Endothelial cell of umbilical vein (primary cell): ENCODE measurements around the gene PRKAR1B. TPM values are rescaled to one million over a fixed set of nuclear protein-coding genes. Genes with fewer than 3 reads are reported as not detected.

Experiments used
- BruUV-seq: library from RNA; stranded (reverse); fragments of 400-500 nt; replicated peaks from 2 replicates; lab custom pipeline; 2021; lab: Mats Ljungman, UMichigan
- CTCF ChIA-PET: fragments of 300-600, 350-600 bp; sonication (Branson Sonifier 250); formaldehyde crosslinking; loops from one replicate; lab custom pipeline; 2021; ENCODE audit warnings: antibody characterized with exemption, inconsistent platforms; lab: Charles Lee
- POLR2A ChIA-PET: fragments of 300-600, 350-600 bp; sonication (Branson Sonifier 250); formaldehyde crosslinking; loops from one replicate; lab custom pipeline; 2021; ENCODE audit warnings: antibody characterized with exemption, inconsistent platforms; lab: Charles Lee
- DNase-seq: peaks from one replicate; pipeline ENCODE4 v3.0.0-alpha.2; 2011; ENCODE audit warnings: low read depth, low spot score
- FAIRE-seq: peaks from 2 replicates; lab custom pipeline; 2011; peaks lifted over from hg19 to GRCh38; lab: Jason Lieb, UNC
- H2AFZ ChIP-seq: 2 replicates; pipeline ENCODE4 v1.6.0; 2012; ENCODE audit warnings: low read depth, low read length, control low read depth, inconsistent platforms
- H3K27ac ChIP-seq: 2 replicates; pipeline ENCODE4 v1.5.1; 2011; ENCODE audit warnings: low read depth, mild to moderate bottlenecking, control low read depth, low read length, moderate library complexity; ENCODE audit not compliant: insufficient read depth
- H3K27me3 ChIP-seq, 2 experiments: 2 replicates each; pipeline versions ENCODE4 v1.6.0 to v1.6.1; 2011; ENCODE audit warnings: low read length in 2 of 2, mixed read lengths in 1 of 2; ENCODE audit not compliant: control insufficient read depth in 2 of 2, insufficient read depth in 2 of 2
- H3K36me3 ChIP-seq, 2 experiments: 2 replicates in 1 of 2; 3 replicates in 1 of 2; pipeline ENCODE4 v1.5.1; 2011; ENCODE audit warnings: low read length in 2 of 2, mild to moderate bottlenecking in 1 of 2, moderate library complexity in 1 of 2; ENCODE audit not compliant: control insufficient read depth in 2 of 2, insufficient read depth in 2 of 2; ENCODE audit errors: extremely low read depth in 1 of 2
- H3K4me1 ChIP-seq: 3 replicates; pipeline ENCODE4 v1.5.1; 2011; ENCODE audit warnings: mild to moderate bottlenecking, low read length; ENCODE audit not compliant: control insufficient read depth, insufficient read depth; ENCODE audit errors: extremely low read depth
- H3K4me2 ChIP-seq: 2 replicates; pipeline ENCODE4 v1.6.1; 2011; ENCODE audit warnings: low read length, control low read depth, mixed read lengths; ENCODE audit not compliant: insufficient read depth
- H3K4me3 ChIP-seq, 3 experiments: fragments of 200-600 bp in 1 of 3; sonication (generic), shearing (Covaris generic) in 1 of 3; replicated peaks in 1 of 3; 2 replicates each; pipeline ENCODE4 v1.5.1; 2011 to 2016; ENCODE audit warnings: control low read depth in 3 of 3, low read length in 3 of 3, mild to moderate bottlenecking in 2 of 3, inconsistent platforms in 1 of 3, low read depth in 1 of 3, moderate library complexity in 1 of 3; ENCODE audit not compliant: insufficient read depth in 1 of 3
- H3K79me2 ChIP-seq: 2 replicates; pipeline ENCODE4 v1.6.0; 2012; ENCODE audit warnings: low read length, inconsistent platforms; ENCODE audit not compliant: control insufficient read depth, insufficient read depth
- H3K9ac ChIP-seq: replicated peaks from 2 replicates; pipeline ENCODE3; 2011; ENCODE audit warnings: low read length, control low read depth; ENCODE audit not compliant: insufficient read depth; ENCODE audit errors: extremely low read depth
- H3K9me1 ChIP-seq: replicated peaks from 3 replicates; pipeline ENCODE4 v1.6.0; 2011; ENCODE audit warnings: mild to moderate bottlenecking, low read length; ENCODE audit not compliant: control insufficient read depth, insufficient read depth; ENCODE audit errors: extremely low read depth
- H3K9me3 ChIP-seq: replicated peaks from 2 replicates; pipeline ENCODE4 v1.5.1; 2012; ENCODE audit warnings: low read length, inconsistent platforms; ENCODE audit not compliant: control insufficient read depth, insufficient read depth
- H4K20me1 ChIP-seq: replicated peaks from 2 replicates; pipeline ENCODE3; 2011; ENCODE audit warnings: mild to moderate bottlenecking, low read length; ENCODE audit not compliant: control insufficient read depth, insufficient read depth; ENCODE audit errors: extremely low read depth
- EZH2 ChIP-seq: IDR thresholded peaks from 2 replicates; pipeline ENCODE4 v1.6.1; 2012; ENCODE audit warnings: borderline replicate concordance, low read depth, mild to moderate bottlenecking, moderate library complexity, low read length, inconsistent platforms; ENCODE audit not compliant: severe bottlenecking
- FOS ChIP-seq: IDR thresholded peaks from 2 replicates; pipeline ENCODE4 v1.6.1; 2011; ENCODE audit warnings: mild to moderate bottlenecking, low read length, moderate library complexity, borderline replicate concordance; ENCODE audit not compliant: insufficient read depth
- GATA2 ChIP-seq: IDR thresholded peaks from 2 replicates; pipeline ENCODE4 v1.7.0; 2011; ENCODE audit warnings: low read depth, mild to moderate bottlenecking, moderate library complexity, mixed read lengths, low read length; ENCODE audit not compliant: insufficient read length, insufficient read depth
- JUN ChIP-seq: IDR thresholded peaks from 2 replicates; pipeline ENCODE4 v1.6.1; 2011; ENCODE audit warnings: borderline replicate concordance, low read depth; ENCODE audit not compliant: insufficient read length, insufficient read depth
- MYC ChIP-seq: IDR thresholded peaks from one replicate; pipeline ENCODE4 v1.6.1; 2011; ENCODE audit warnings: mild to moderate bottlenecking, low read depth, low read length
- POLR2A ChIP-seq: IDR thresholded peaks from 2 replicates; pipeline ENCODE4 v1.6.1; 2012; ENCODE audit warnings: low read depth, mild to moderate bottlenecking, control low read depth, low read length
- POLR2AphosphoS5 ChIP-seq: IDR thresholded peaks from 2 replicates; pipeline ENCODE4 v1.6.1; 2012; ENCODE audit warnings: low read depth, mild to moderate bottlenecking, control low read depth, low read length, moderate library complexity; ENCODE audit not compliant: insufficient read depth
- dilution Hi-C: fragments of 300-500 bp; cut with MboI; formaldehyde crosslinking; loops from one replicate; pipeline ENCODE4 v1.15.0; 2019; ENCODE audit warnings: low sequenced_read_pairs; ENCODE audit not compliant: extremely low pct_ligation_motif_present
- intact Hi-C: fragments of 100-400 bp; cut with micrococcal nuclease; formaldehyde crosslinking; loops from one replicate; pipeline ENCODE4 v1.10.0; 2022
- polyA plus RNA-seq, 4 experiments: library from polyadenylated mRNA; depleted of rRNA in 3 of 4; stranded (reverse) in 3 of 4; unstranded in 1 of 4; fragments of >200 nt; gene quantifications; 2 replicates each; pipeline versions ENCODE4 v1.2.1 to v1.2.3, GENCODE V29; 2011 to 2012; ENCODE audit warnings: missing spikeins in 1 of 4
- total RNA-seq: library from RNA; stranded (reverse); gene quantifications from 2 replicates; pipeline ENCODE4 v1.2.3, GENCODE V29; 2021
- TF ChIP-seq, protein P1 (sequence below): IDR thresholded peaks from 2 replicates; pipeline ENCODE4 v1.6.1; 2011; ENCODE audit not compliant: insufficient read depth, insufficient read length
- TF ChIP-seq, protein P2 (sequence below), 2 donors: IDR thresholded peaks; 1 replicate in 1 of 2; 2 replicates in 1 of 2; pipeline ENCODE4 v1.5.1; 2011; ENCODE audit warnings: low read length in 2 of 2, mild to moderate bottlenecking in 2 of 2, moderate library complexity in 2 of 2, control low read depth in 1 of 2, inconsistent platforms in 1 of 2, low read depth in 1 of 2; ENCODE audit not compliant: insufficient read depth in 1 of 2; ENCODE audit errors: extremely low read depth in 1 of 2

PRKAR1B gene
- total and polyA plus RNA-seq, 2 donors (not counting 3 experiments of a cell fraction or from before 2014, with no cell fraction given), result 15.4 to 29.2 TPM

- no peaks in the 10 kb centered on the region for H3K27me3 ChIP-seq
- POLR2A ChIA-PET, result no interaction called here
- CTCF ChIA-PET, result no interaction called here
- H3K79me2 ChIP-seq, result no peaks in the 10 kb centered on the region
- H2AFZ ChIP-seq, result no peak overlapping the region
- FAIRE-seq (no peak), DNase-seq (no peak)
- no peaks in the 10 kb centered on the region for H3K9me3 ChIP-seq
- H3K9me1 ChIP-seq, result no peaks in the 10 kb centered on the region
- H3K4me2 ChIP-seq, result no peak overlapping the region
- no peak overlapping the region for H3K4me3 ChIP-seq
- no peak overlapping the region for H3K9ac ChIP-seq
- intact Hi-C loops, result no loop called here
- H4K20me1 ChIP-seq, result no peaks in the 10 kb centered on the region
- TF ChIP-seq POLR2AphosphoS5 (no peak), POLR2A (no peak), FOS (no peak), GATA2 (no peak), JUN (no peak), MYC (no peak)
- TF ChIP-seq, protein P1, sequence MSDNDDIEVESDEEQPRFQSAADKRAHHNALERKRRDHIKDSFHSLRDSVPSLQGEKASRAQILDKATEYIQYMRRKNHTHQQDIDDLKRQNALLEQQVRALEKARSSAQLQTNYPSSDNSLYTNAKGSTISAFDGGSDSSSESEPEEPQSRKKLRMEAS, result no peak
- H3K27ac ChIP-seq, result no peak overlapping the region
- no peaks in the 10 kb centered on the region for H3K36me3 ChIP-seq
- dilution Hi-C loops, result no loop called here
- no peaks in the 10 kb centered on the region for H3K4me1 ChIP-seq
- BruUV-seq, result no TSS peak
Measured at GRCh38 chr7:549066-549890, 177.8 kb downstream of the PRKAR1B start.

DNA sequence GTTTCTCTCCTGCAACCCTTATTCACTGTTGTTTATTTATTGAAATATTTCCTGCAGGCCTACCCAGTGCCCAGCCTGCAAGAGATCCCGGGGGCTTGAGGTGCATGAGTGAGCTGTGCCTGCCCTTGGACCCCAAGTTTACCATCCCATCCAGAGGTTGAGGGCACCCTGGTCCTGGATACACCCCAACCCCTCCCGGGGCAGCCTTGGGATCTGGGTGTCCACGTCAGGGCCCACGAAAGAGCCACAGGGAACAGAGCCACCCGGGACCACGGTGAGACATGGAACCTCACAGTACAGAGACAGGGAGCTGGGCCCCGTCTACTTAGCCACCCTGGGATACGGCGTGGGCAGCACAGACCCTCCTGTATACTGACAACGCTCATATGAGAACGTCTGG, 178.7 kb downstream of the PRKAR1B start:
- no TSS peak for BruUV-seq
- Histone ChIP-seq H3K9ac (no peak overlapping the region), H3K4me2 (no peak overlapping the region), H3K4me3 (no peak overlapping the region), H3K27ac (no peak overlapping the region), H3K36me3 (no peaks in the 10 kb centered on the region), H3K79me2 (no peaks in the 10 kb centered on the region), H3K27me3 (no peaks in the 10 kb centered on the region), H3K9me1 (no peaks in the 10 kb centered on the region), H3K9me3 (no peaks in the 10 kb centered on the region), H3K4me1 (peaks cover 3% of the 10 kb centered on the region), H2AFZ (no peak overlapping the region), H4K20me1 (no peaks in the 10 kb centered on the region)
- FAIRE-seq (no peak), DNase-seq (no peak)
- TF ChIP-seq GATA2 (no peak), FOS (no peak), JUN (no peak), POLR2A (no peak), EZH2 (no peak), MYC (no peak), POLR2AphosphoS5 (no peak)
- TF ChIP-seq, protein P1, result no peak
- TF ChIP-seq, protein P2, sequence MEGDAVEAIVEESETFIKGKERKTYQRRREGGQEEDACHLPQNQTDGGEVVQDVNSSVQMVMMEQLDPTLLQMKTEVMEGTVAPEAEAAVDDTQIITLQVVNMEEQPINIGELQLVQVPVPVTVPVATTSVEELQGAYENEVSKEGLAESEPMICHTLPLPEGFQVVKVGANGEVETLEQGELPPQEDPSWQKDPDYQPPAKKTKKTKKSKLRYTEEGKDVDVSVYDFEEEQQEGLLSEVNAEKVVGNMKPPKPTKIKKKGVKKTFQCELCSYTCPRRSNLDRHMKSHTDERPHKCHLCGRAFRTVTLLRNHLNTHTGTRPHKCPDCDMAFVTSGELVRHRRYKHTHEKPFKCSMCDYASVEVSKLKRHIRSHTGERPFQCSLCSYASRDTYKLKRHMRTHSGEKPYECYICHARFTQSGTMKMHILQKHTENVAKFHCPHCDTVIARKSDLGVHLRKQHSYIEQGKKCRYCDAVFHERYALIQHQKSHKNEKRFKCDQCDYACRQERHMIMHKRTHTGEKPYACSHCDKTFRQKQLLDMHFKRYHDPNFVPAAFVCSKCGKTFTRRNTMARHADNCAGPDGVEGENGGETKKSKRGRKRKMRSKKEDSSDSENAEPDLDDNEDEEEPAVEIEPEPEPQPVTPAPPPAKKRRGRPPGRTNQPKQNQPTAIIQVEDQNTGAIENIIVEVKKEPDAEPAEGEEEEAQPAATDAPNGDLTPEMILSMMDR (IDR thresholded peaks at IDR 0.05; ENCODE audit: extremely low read depth in 1 of 2, insufficient read depth in 1 of 2, low read depth in 1 of 2, low read length in 2 of 2), result no peak
- intact Hi-C loops (no loop called here), dilution Hi-C loops (no loop called here)
- POLR2A ChIA-PET, result no interaction called here
- CTCF ChIA-PET, result no interaction called here
